ENCODE measurements around the gene SNIP1.
"Not testable (repeated sequence)": the region's sequence is repeated elsewhere in the genome, so short reads cannot be mapped to it uniquely, and the experiment has no call there.

The SNIP1 gene

GRCh38 chr1:37553927-37554808, at the start of gene SNIP1:
Gene SNIP1, minus strand, starts transcription at chr1:37554293. Its CDS starts 64 bp downstream, at chr1:37554229.
- DNase-seq (ENCODE audit: low read depth in 2 of 2) = peak; percentile 75 to 76

- no peak for DNase-seq (ENCODE audit: low read depth in 2 of 2)
These were observed 48.9 kb upstream of the SNIP1 start for GRCh38 chr1:37602750-37603694.

GRCh38 chr1:37601441-37601840, 47.3 kb upstream of the SNIP1 start:
- DNase-seq (ENCODE audit: low read depth in 2 of 2) = no peak

- no peak for DNase-seq (ENCODE audit: low read depth in 2 of 2)
These were observed 45.8 kb upstream of the SNIP1 start for GRCh38 chr1:37599940-37600339.

GRCh38 chr1:37596182-37596667, 42.1 kb upstream of the SNIP1 start:
- DNase-seq (ENCODE audit: low read depth in 2 of 2) = no peak

- DNase-seq (ENCODE audit: low read depth in 2 of 2) = peak; percentile 91 to 93
These were observed 41.5 kb upstream of the SNIP1 start, which contains the start of gene GNL2 for GRCh38 chr1:37595440-37596181. Gene GNL2, minus strand, starts transcription at chr1:37595937. Its CDS starts 115 bp downstream, at chr1:37595822.

GRCh38 chr1:37593726-37594125, 39.6 kb upstream of the SNIP1 start:
- no peak for DNase-seq (ENCODE audit: low read depth in 2 of 2)

- DNase-seq (ENCODE audit: low read depth in 2 of 2) = no peak
These were observed 34.8 kb upstream of the SNIP1 start for GRCh38 chr1:37588939-37589338.

GRCh38 chr1:37584544-37584943, 30.5 kb upstream of the SNIP1 start:
- not testable (repeated sequence) for DNase-seq (ENCODE audit: low read depth in 2 of 2)

- no peak for DNase-seq (ENCODE audit: low read depth in 2 of 2)
These were observed 21.6 kb upstream of the SNIP1 start for GRCh38 chr1:37575692-37576091.

GRCh38 chr1:37574834-37575480, 20.9 kb upstream of the SNIP1 start:
- no peak for DNase-seq (ENCODE audit: low read depth in 2 of 2)

GRCh38 chr1:37570528-37571334, 16.6 kb upstream of the SNIP1 start:
- no peak for DNase-seq (ENCODE audit: low read depth in 2 of 2)

- DNase-seq (ENCODE audit: low read depth in 2 of 2) = no peak
These were observed 12.9 kb upstream of the SNIP1 start for GRCh38 chr1:37567023-37567422.

GRCh38 chr1:37564892-37565291, 10.8 kb upstream of the SNIP1 start:
- no peak for DNase-seq (ENCODE audit: low read depth in 2 of 2)

- DNase-seq (ENCODE audit: low read depth in 2 of 2) = no peak
These were observed 8.9 kb upstream of the SNIP1 start for GRCh38 chr1:37562984-37563383.

- DNase-seq (ENCODE audit: low read depth in 2 of 2) = no peak
These were observed 7.3 kb upstream of the SNIP1 start for GRCh38 chr1:37561133-37562132.

- no peak for DNase-seq (ENCODE audit: low read depth in 2 of 2)
These were observed 6.5 kb upstream of the SNIP1 start for GRCh38 chr1:37560401-37561132.

GRCh38 chr1:37559957-37560379, 5.9 kb upstream of the SNIP1 start:
- DNase-seq (ENCODE audit: low read depth in 2 of 2) = not testable (repeated sequence)

Measured in stimulated activated CD8-positive, alpha-beta memory T cell treated with anti-CD3 and anti-CD28 coated beads, Interleukin-7, amount 100 ng/mL, for 1 hour (primary cell).